GM23338 (cell line): Measurements from ENCODE around the gene EZR. TPM values are rescaled to one million over a fixed set of nuclear protein-coding genes. Genes with fewer than 3 reads are reported as not detected.

ENCODE experiments used
- ATAC-seq: fragments of 200-7000 bp; cut with Tn5 transposase; 3 replicates; pipeline ENCODE4 v1.9.1; 2020
- DNase-seq: peaks from one replicate; pipeline ENCODE4 v3.0.0-alpha.2; 2015; ENCODE audit warnings: low spot score
- H2AFZ ChIP-seq: fragments of 200-600 bp; sonication (generic); 2 replicates; pipeline ENCODE4 v1.8.0; 2016; ENCODE audit warnings: antibody characterized with exemption, mild to moderate bottlenecking, moderate library complexity
- H3F3A ChIP-seq: fragments of 200-600 bp; sonication (generic); replicated peaks from 2 replicates; pipeline ENCODE4 v1.8.0; 2017; ENCODE audit warnings: antibody characterized with exemption, mixed run types, low read depth
- H3K27ac ChIP-seq: fragments of 200-600 bp; sonication (generic); 2 replicates; pipeline ENCODE4 v1.6.1; 2016; ENCODE audit warnings: low read depth
- H3K27me3 ChIP-seq: fragments of 200-600 bp; sonication (generic); 2 replicates; pipeline ENCODE4 v1.8.0; 2016; ENCODE audit warnings: mild to moderate bottlenecking, mixed run types, moderate library complexity; ENCODE audit not compliant: insufficient read depth
- H3K36me3 ChIP-seq: fragments of 200-600 bp; sonication (generic); 2 replicates; pipeline ENCODE4 v1.8.0; 2016; ENCODE audit warnings: mild to moderate bottlenecking; ENCODE audit not compliant: insufficient read depth
- H3K4me1 ChIP-seq: fragments of 200-600 bp; sonication (generic); 2 replicates; pipeline ENCODE4 v1.8.0; 2016; ENCODE audit warnings: mild to moderate bottlenecking, moderate library complexity; ENCODE audit not compliant: insufficient read depth
- H3K4me2 ChIP-seq: fragments of 200-600 bp; sonication (generic); 2 replicates; pipeline ENCODE4 v1.7.1; 2017; ENCODE audit warnings: mixed run types
- H3K4me3 ChIP-seq: fragments of 200-600 bp; sonication (generic); 2 replicates; pipeline ENCODE4 v1.6.1; 2016; ENCODE audit warnings: mixed run types
- H3K79me2 ChIP-seq: fragments of 200-600 bp; sonication (generic); replicated peaks from 2 replicates; pipeline ENCODE4 v1.8.0; 2017; ENCODE audit warnings: mild to moderate bottlenecking; ENCODE audit not compliant: insufficient read depth
- H3K9me2 ChIP-seq: fragments of 200-600 bp; sonication (generic); 2 replicates; pipeline ENCODE4 v1.8.0; 2017; ENCODE audit not compliant: insufficient read depth
- H4K20me1 ChIP-seq: fragments of 200-600 bp; sonication (generic); replicated peaks from 2 replicates; pipeline ENCODE4 v1.8.0; 2017; ENCODE audit warnings: mild to moderate bottlenecking; ENCODE audit not compliant: insufficient read depth
- H3K27ac Mint-ChIP-seq: 2 replicates; pipeline ENCODE4 v1.8.0; 2020; ENCODE audit warnings: inconsistent platforms, mild to moderate bottlenecking, moderate library complexity, mixed read lengths
- H3K27me3 Mint-ChIP-seq: 3 replicates; pipeline ENCODE4 v1.8.0; 2022; ENCODE audit warnings: low read depth, mild to moderate bottlenecking, moderate library complexity, mixed read lengths, inconsistent platforms; ENCODE audit not compliant: insufficient read depth, poor library complexity
- H3K36me3 Mint-ChIP-seq: 3 replicates; pipeline ENCODE4 v1.8.0; 2021; ENCODE audit warnings: low read depth, mild to moderate bottlenecking, inconsistent platforms, moderate library complexity, mixed read lengths
- H3K4me1 Mint-ChIP-seq: 3 replicates; pipeline ENCODE4 v1.8.0; 2020; ENCODE audit warnings: mild to moderate bottlenecking, inconsistent platforms, mixed read lengths
- H3K4me3 Mint-ChIP-seq: 3 replicates; pipeline ENCODE4 v1.8.0; 2021; ENCODE audit warnings: moderate library complexity, mild to moderate bottlenecking, inconsistent platforms, mixed read lengths
- H3K9me3 Mint-ChIP-seq: 3 replicates; pipeline ENCODE4 v1.8.0; 2020; ENCODE audit warnings: moderate library complexity, mild to moderate bottlenecking, inconsistent platforms, mixed read lengths
- CREB1 ChIP-seq: fragments of 250-450 bp; sonication (Bioruptor Pico); IDR thresholded peaks from 2 replicates; pipeline ENCODE4 v1.5.0; 2020; ENCODE audit warnings: low read depth, mild to moderate bottlenecking, moderate library complexity
- EZH2 ChIP-seq: fragments of 200-600 bp; sonication (generic); IDR thresholded peaks from one replicate; pipeline ENCODE4 v1.8.0; 2017; ENCODE audit warnings: antibody characterized with exemption, mild to moderate bottlenecking, low read depth; ENCODE audit not compliant: unreplicated experiment
- EZH2phosphoT487 ChIP-seq: fragments of 200-600 bp; sonication (generic); IDR thresholded peaks from one replicate; pipeline ENCODE4 v1.8.1; 2018; ENCODE audit warnings: antibody characterized with exemption; ENCODE audit not compliant: unreplicated experiment
- JUNB ChIP-seq: IDR thresholded peaks from one replicate; pipeline ENCODE4 v1.6.1; 2016; ENCODE audit warnings: antibody characterized with exemption; ENCODE audit not compliant: unreplicated experiment
- POLR2AphosphoS5 ChIP-seq: IDR thresholded peaks from 2 replicates; pipeline ENCODE4 v1.6.1; 2016; ENCODE audit warnings: antibody characterized with exemption, low read depth
- ZNF331 ChIP-seq: fragments of 250-450 bp; sonication (Bioruptor Pico); IDR thresholded peaks from 2 replicates; pipeline ENCODE4 v1.5.0; 2020; ENCODE audit warnings: low read depth, mild to moderate bottlenecking, moderate library complexity
- polyA plus RNA-seq: library from polyadenylated mRNA; unstranded; fragments of >200 nt; fragmentation: Nextera tagmentation; extraction: Ambion mirVana; gene quantifications from 2 replicates; pipeline ENCODE4 v1.2.1, GENCODE V29; 2016
- total RNA-seq: library from RNA; depleted of rRNA; stranded (reverse); fragments of >200 nt; shearing (Covaris generic); gene quantifications from 2 replicates; pipeline ENCODE4 v1.2.3, GENCODE V29; 2014
- TF ChIP-seq, protein P1 (sequence below): IDR thresholded peaks from one replicate; pipeline ENCODE4 v1.6.1; 2018; ENCODE audit warnings: antibody characterized with exemption; ENCODE audit not compliant: unreplicated experiment
- TF ChIP-seq, protein P2 (sequence below): IDR thresholded peaks from 2 replicates; pipeline ENCODE4 v1.6.1; 2016; ENCODE audit warnings: antibody characterized with exemption
- TF ChIP-seq, protein P3 (sequence below), 2 experiments: fragments of 200-600 bp in 1 of 2; sonication (generic) in 1 of 2; conservative IDR thresholded peaks; 2 replicates each; pipeline versions ENCODE4 v1.5.1 to v1.6.1; 2016 to 2017; ENCODE audit warnings: antibody characterized with exemption in 2 of 2, low read depth in 2 of 2, mild to moderate bottlenecking in 2 of 2, moderate library complexity in 1 of 2
- TF ChIP-seq, protein P4 (sequence below): fragments of 250-450 bp; sonication (Bioruptor Pico); IDR thresholded peaks from 2 replicates; pipeline ENCODE4 v1.5.0; 2020; ENCODE audit warnings: mild to moderate bottlenecking, moderate library complexity

Gene EZR
- total and polyA plus RNA-seq, 2 experiments from 2014 or later = 199 to 208 TPM

DNA sequence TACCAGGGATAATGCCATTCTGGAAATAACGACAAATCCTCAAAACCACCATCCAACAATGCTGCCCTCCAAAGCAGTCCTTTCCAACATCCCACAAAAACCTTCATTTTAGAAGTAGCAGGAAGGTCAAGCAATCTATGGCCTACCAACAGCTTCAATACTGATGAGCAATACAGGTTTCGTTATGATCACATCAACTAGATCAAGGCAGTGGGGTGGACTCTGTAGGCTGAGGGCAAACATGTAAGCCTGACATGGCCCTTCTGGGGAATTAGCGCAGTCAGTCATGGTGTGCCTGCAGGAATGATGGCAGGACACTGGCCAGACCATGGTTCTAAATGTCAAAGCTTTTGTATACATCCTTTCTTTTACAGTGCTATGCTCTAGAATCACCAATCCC, 41.7 kb downstream of the EZR start (continued):
- no peak for TF ChIP-seq JUNB
- TF ChIP-seq EZH2phosphoT487 = no peak
- TF ChIP-seq EZH2 = no peak
- TF ChIP-seq, protein P1, sequence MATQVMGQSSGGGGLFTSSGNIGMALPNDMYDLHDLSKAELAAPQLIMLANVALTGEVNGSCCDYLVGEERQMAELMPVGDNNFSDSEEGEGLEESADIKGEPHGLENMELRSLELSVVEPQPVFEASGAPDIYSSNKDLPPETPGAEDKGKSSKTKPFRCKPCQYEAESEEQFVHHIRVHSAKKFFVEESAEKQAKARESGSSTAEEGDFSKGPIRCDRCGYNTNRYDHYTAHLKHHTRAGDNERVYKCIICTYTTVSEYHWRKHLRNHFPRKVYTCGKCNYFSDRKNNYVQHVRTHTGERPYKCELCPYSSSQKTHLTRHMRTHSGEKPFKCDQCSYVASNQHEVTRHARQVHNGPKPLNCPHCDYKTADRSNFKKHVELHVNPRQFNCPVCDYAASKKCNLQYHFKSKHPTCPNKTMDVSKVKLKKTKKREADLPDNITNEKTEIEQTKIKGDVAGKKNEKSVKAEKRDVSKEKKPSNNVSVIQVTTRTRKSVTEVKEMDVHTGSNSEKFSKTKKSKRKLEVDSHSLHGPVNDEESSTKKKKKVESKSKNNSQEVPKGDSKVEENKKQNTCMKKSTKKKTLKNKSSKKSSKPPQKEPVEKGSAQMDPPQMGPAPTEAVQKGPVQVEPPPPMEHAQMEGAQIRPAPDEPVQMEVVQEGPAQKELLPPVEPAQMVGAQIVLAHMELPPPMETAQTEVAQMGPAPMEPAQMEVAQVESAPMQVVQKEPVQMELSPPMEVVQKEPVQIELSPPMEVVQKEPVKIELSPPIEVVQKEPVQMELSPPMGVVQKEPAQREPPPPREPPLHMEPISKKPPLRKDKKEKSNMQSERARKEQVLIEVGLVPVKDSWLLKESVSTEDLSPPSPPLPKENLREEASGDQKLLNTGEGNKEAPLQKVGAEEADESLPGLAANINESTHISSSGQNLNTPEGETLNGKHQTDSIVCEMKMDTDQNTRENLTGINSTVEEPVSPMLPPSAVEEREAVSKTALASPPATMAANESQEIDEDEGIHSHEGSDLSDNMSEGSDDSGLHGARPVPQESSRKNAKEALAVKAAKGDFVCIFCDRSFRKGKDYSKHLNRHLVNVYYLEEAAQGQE = no peak
- TF ChIP-seq, protein P2, sequence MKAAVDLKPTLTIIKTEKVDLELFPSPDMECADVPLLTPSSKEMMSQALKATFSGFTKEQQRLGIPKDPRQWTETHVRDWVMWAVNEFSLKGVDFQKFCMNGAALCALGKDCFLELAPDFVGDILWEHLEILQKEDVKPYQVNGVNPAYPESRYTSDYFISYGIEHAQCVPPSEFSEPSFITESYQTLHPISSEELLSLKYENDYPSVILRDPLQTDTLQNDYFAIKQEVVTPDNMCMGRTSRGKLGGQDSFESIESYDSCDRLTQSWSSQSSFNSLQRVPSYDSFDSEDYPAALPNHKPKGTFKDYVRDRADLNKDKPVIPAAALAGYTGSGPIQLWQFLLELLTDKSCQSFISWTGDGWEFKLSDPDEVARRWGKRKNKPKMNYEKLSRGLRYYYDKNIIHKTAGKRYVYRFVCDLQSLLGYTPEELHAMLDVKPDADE = no peak
- TF ChIP-seq ZNF331 (CRISPR knock-in tag) = no peak
- TF ChIP-seq, protein P3, sequence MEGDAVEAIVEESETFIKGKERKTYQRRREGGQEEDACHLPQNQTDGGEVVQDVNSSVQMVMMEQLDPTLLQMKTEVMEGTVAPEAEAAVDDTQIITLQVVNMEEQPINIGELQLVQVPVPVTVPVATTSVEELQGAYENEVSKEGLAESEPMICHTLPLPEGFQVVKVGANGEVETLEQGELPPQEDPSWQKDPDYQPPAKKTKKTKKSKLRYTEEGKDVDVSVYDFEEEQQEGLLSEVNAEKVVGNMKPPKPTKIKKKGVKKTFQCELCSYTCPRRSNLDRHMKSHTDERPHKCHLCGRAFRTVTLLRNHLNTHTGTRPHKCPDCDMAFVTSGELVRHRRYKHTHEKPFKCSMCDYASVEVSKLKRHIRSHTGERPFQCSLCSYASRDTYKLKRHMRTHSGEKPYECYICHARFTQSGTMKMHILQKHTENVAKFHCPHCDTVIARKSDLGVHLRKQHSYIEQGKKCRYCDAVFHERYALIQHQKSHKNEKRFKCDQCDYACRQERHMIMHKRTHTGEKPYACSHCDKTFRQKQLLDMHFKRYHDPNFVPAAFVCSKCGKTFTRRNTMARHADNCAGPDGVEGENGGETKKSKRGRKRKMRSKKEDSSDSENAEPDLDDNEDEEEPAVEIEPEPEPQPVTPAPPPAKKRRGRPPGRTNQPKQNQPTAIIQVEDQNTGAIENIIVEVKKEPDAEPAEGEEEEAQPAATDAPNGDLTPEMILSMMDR (conservative IDR thresholded peaks at IDR 0.05; ENCODE audit: low read depth in 2 of 2) = no peak

DNA sequence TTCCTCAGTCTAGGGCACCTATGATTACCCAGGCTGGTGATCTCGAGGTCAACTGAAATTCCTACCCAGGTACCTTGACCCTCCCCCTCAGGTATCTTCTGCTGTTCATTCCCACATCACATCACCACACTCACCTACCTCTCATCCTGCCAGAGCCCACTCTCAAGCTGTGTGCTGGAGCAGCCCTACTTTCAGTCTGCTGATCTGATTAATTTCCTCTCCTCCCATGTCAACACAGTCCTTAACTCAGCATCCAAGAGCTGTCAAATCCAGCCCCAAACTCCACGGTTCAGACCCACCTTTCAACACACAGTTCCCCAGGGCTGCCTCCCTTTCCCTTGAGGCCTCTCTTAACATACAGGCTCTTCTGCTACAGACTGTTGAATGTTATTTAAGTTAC, 42.4 kb downstream of the EZR start:
- no peak for DNase-seq
- Histone ChIP-seq H4K20me1 (peaks cover 59% of the 10 kb centered on the region), H2AFZ (no peak overlapping the region), H3F3A (peaks cover 49% of the 10 kb centered on the region; the same call in 1 of the 2 replicates), H3K4me2 (no peak overlapping the region), H3K27me3 (no peaks in the 10 kb centered on the region), H3K4me1 (peaks cover 8% of the 10 kb centered on the region), H3K27ac (peak overlapping the region; percentile 69), H3K36me3 (peaks cover 69% of the 10 kb centered on the region), H3K79me2 (peaks cover 64% of the 10 kb centered on the region), H3K9me2 (no peaks in the 10 kb centered on the region), H3K4me3 (no peak overlapping the region)
- Mint-ChIP-seq H3K9me3 (no peaks in the 10 kb centered on the region), H3K36me3 (peaks cover 94% of the 10 kb centered on the region), H3K27me3 (peaks cover 13% of the 10 kb centered on the region), H3K4me3 (no peak overlapping the region), H3K27ac (no peak overlapping the region), H3K4me1 (peaks cover 48% of the 10 kb centered on the region)
- ATAC-seq = no peak
- TF ChIP-seq, protein P4, sequence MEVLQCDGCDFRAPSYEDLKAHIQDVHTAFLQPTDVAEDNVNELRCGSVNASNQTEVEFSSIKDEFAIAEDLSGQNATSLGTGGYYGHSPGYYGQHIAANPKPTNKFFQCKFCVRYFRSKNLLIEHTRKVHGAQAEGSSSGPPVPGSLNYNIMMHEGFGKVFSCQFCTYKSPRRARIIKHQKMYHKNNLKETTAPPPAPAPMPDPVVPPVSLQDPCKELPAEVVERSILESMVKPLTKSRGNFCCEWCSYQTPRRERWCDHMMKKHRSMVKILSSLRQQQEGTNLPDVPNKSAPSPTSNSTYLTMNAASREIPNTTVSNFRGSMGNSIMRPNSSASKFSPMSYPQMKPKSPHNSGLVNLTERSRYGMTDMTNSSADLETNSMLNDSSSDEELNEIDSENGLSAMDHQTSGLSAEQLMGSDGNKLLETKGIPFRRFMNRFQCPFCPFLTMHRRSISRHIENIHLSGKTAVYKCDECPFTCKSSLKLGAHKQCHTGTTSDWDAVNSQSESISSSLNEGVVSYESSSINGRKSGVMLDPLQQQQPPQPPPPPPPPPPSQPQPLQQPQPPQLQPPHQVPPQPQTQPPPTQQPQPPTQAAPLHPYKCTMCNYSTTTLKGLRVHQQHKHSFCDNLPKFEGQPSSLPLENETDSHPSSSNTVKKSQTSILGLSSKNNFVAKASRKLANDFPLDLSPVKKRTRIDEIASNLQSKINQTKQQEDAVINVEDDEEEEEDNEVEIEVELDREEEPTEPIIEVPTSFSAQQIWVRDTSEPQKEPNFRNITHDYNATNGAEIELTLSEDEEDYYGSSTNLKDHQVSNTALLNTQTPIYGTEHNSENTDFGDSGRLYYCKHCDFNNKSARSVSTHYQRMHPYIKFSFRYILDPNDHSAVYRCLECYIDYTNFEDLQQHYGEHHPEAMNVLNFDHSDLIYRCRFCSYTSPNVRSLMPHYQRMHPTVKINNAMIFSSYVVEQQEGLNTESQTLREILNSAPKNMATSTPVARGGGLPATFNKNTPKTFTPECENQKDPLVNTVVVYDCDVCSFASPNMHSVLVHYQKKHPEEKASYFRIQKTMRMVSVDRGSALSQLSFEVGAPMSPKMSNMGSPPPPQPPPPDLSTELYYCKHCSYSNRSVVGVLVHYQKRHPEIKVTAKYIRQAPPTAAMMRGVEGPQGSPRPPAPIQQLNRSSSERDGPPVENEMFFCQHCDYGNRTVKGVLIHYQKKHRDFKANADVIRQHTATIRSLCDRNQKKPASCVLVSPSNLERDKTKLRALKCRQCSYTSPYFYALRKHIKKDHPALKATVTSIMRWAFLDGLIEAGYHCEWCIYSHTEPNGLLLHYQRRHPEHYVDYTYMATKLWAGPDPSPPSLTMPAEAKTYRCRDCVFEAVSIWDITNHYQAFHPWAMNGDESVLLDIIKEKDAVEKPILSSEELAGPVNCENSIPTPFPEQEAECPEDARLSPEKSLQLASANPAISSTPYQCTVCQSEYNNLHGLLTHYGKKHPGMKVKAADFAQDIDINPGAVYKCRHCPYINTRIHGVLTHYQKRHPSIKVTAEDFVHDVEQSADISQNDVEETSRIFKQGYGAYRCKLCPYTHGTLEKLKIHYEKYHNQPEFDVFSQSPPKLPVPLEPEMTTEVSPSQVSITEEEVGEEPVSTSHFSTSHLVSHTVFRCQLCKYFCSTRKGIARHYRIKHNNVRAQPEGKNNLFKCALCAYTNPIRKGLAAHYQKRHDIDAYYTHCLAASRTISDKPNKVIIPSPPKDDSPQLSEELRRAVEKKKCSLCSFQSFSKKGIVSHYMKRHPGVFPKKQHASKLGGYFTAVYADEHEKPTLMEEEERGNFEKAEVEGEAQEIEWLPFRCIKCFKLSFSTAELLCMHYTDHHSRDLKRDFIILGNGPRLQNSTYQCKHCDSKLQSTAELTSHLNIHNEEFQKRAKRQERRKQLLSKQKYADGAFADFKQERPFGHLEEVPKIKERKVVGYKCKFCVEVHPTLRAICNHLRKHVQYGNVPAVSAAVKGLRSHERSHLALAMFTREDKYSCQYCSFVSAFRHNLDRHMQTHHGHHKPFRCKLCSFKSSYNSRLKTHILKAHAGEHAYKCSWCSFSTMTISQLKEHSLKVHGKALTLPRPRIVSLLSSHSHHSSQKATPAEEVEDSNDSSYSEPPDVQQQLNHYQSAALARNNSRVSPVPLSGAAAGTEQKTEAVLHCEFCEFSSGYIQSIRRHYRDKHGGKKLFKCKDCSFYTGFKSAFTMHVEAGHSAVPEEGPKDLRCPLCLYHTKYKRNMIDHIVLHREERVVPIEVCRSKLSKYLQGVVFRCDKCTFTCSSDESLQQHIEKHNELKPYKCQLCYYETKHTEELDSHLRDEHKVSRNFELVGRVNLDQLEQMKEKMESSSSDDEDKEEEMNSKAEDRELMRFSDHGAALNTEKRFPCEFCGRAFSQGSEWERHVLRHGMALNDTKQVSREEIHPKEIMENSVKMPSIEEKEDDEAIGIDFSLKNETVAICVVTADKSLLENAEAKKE = no peak
- TF ChIP-seq POLR2AphosphoS5 = no peak
- no peak for TF ChIP-seq JUNB
- no peak for TF ChIP-seq CREB1
